IMR-90 (cell line): ENCODE results near the gene ADPRS. TPM values are rescaled to one million over a fixed set of nuclear protein-coding genes. Genes with fewer than 3 reads are reported as not detected.

Source experiments
- ATAC-seq: fragments of 200-7000 bp; cut with Tn5 transposase; 2 replicates; pipeline ENCODE4 v1.9.1; 2020; ENCODE audit warnings: low read depth, mild to moderate bottlenecking, moderate library complexity
- BruUV-seq: library from RNA; stranded (reverse); fragments of 400-500 nt; replicated peaks from 2 replicates; lab custom pipeline; 2021; lab: Mats Ljungman, UMichigan
- CTCF ChIA-PET: fragments of 300-600 bp; formaldehyde crosslinking; extraction: SDS; loops from one replicate; lab custom pipeline; 2021; ENCODE audit warnings: antibody characterized with exemption; lab: Yijun Ruan, JAX
- POLR2A ChIA-PET: fragments of 300-600 bp; sonication (Branson Sonifier 250); formaldehyde crosslinking; loops from one replicate; lab custom pipeline; 2022; ENCODE audit warnings: antibody characterized with exemption; ENCODE audit not compliant: unreplicated experiment; lab: Charles Lee
- DNase-seq: peaks from one replicate; pipeline ENCODE4 v3.0.0; 2013
- H2AFZ ChIP-seq: replicated peaks from 2 replicates; pipeline ENCODE3; 2013; ENCODE audit warnings: low read length, mild to moderate bottlenecking; ENCODE audit not compliant: poor library complexity
- H2AK5ac ChIP-seq: 2 replicates; pipeline ENCODE4 v1.6.1; 2013; ENCODE audit warnings: low read depth, low read length, inconsistent platforms
- H2AK9ac ChIP-seq: replicated peaks from 2 replicates; pipeline ENCODE3; 2013; ENCODE audit warnings: mild to moderate bottlenecking, low read depth, low read length, moderate library complexity; ENCODE audit not compliant: poor library complexity
- H2BK120ac ChIP-seq: 2 replicates; pipeline ENCODE4 v1.6.1; 2013; ENCODE audit warnings: low read depth, low read length, inconsistent platforms
- H2BK15ac ChIP-seq: 3 replicates; pipeline ENCODE4 v1.6.1; 2013; ENCODE audit warnings: low read depth, low read length, inconsistent platforms
- H2BK20ac ChIP-seq: 2 replicates; pipeline ENCODE4 v1.6.1; 2013; ENCODE audit warnings: low read depth, mild to moderate bottlenecking, inconsistent platforms, low read length, moderate library complexity
- H2BK5ac ChIP-seq: 2 replicates; pipeline ENCODE4 v1.6.1; 2013; ENCODE audit warnings: mild to moderate bottlenecking, low read depth, low read length, inconsistent platforms; ENCODE audit not compliant: poor library complexity, severe bottlenecking
- H3K14ac ChIP-seq: replicated peaks from 2 replicates; pipeline ENCODE4 v1.6.1; 2013; ENCODE audit warnings: low read depth, low read length, inconsistent platforms
- H3K18ac ChIP-seq: 2 replicates; pipeline ENCODE4 v1.6.1; 2013; ENCODE audit warnings: low read depth, low read length, control low read depth
- H3K23ac ChIP-seq: 2 replicates; pipeline ENCODE4 v1.6.1; 2013; ENCODE audit warnings: low read depth, low read length, inconsistent platforms
- H3K27ac ChIP-seq: 2 replicates; pipeline ENCODE4 v1.5.1; 2013; ENCODE audit warnings: mild to moderate bottlenecking, control low read depth, low read length; ENCODE audit not compliant: insufficient read depth
- H3K27me3 ChIP-seq: 2 replicates; pipeline ENCODE4 v1.6.1; 2013; ENCODE audit warnings: low read length; ENCODE audit not compliant: control insufficient read depth, insufficient read depth
- H3K36me3 ChIP-seq: 2 replicates; pipeline ENCODE4 v1.6.1; 2013; ENCODE audit warnings: low read length, mixed read lengths; ENCODE audit not compliant: control insufficient read depth, insufficient read depth
- H3K4ac ChIP-seq: 2 replicates; pipeline ENCODE4 v1.6.1; 2013; ENCODE audit warnings: low read depth, low read length, inconsistent platforms
- H3K4me1 ChIP-seq: 2 replicates; pipeline ENCODE4 v1.6.1; 2013; ENCODE audit warnings: low read length, mixed read lengths; ENCODE audit not compliant: control insufficient read depth, insufficient read depth
- H3K4me2 ChIP-seq: 2 replicates; pipeline ENCODE4 v1.6.1; 2013; ENCODE audit warnings: low read depth, mild to moderate bottlenecking, control low read depth, low read length, moderate library complexity
- H3K4me3 ChIP-seq: 2 replicates; pipeline ENCODE4 v1.5.1; 2013; ENCODE audit warnings: low read depth, mild to moderate bottlenecking, control low read depth, low read length, moderate library complexity; ENCODE audit not compliant: insufficient read depth
- H3K56ac ChIP-seq: 2 replicates; pipeline ENCODE4 v1.6.1; 2013; ENCODE audit warnings: low read length, inconsistent platforms; ENCODE audit not compliant: insufficient read depth; ENCODE audit errors: extremely low read depth
- H3K79me1 ChIP-seq, 2 experiments: 2 replicates each; pipeline ENCODE4 v1.6.1; 2013; ENCODE audit warnings: low read length in 2 of 2, inconsistent platforms in 1 of 2, low read depth in 1 of 2
- H3K9ac ChIP-seq: 2 replicates; pipeline ENCODE4 v1.6.1; 2013; ENCODE audit warnings: low read depth, low read length, control low read depth
- H3K9me1 ChIP-seq: 2 replicates; pipeline ENCODE4 v1.6.1; 2013; ENCODE audit warnings: low read length, inconsistent platforms; ENCODE audit not compliant: insufficient read depth
- H3K9me3 ChIP-seq: 2 replicates; pipeline ENCODE4 v1.6.1; 2013; ENCODE audit warnings: low read length; ENCODE audit not compliant: control insufficient read depth, insufficient read depth
- H4K20me1 ChIP-seq: 2 replicates; pipeline ENCODE4 v1.6.1; 2013; ENCODE audit warnings: low read length, inconsistent platforms; ENCODE audit not compliant: insufficient read depth
- H4K5ac ChIP-seq: 2 replicates; pipeline ENCODE4 v1.6.1; 2013; ENCODE audit warnings: mild to moderate bottlenecking, low read depth, low read length, control low read depth
- H4K8ac ChIP-seq, 2 experiments: 2 replicates each; pipeline ENCODE4 v1.6.1; 2013; ENCODE audit warnings: low read depth in 2 of 2, low read length in 2 of 2, control low read depth in 1 of 2, inconsistent platforms in 1 of 2
- H4K91ac ChIP-seq: 2 replicates; pipeline ENCODE4 v1.6.1; 2013; ENCODE audit warnings: low read depth, low read length, inconsistent platforms; ENCODE audit not compliant: insufficient read depth
- CHD1 ChIP-seq: IDR thresholded peaks from 2 replicates; pipeline ENCODE4 v1.6.1; 2012; ENCODE audit warnings: low read depth, low read length, improper control_type of control experiment
- MAZ ChIP-seq: IDR thresholded peaks from 2 replicates; pipeline ENCODE4 v1.6.1; 2012; ENCODE audit warnings: low read depth, mild to moderate bottlenecking, low read length, improper control_type of control experiment, moderate library complexity, borderline replicate concordance
- WGBS, 2 experiments: methylation state at CpG; one replicate each; pipeline versions ENCODE4 v1.1.5 to v1.1.7; 2013; ENCODE audit warnings: missing lambda C conversion rate in 2 of 2; ENCODE audit not compliant: insufficient read length in 1 of 2; ENCODE audit errors: extremely low coverage in 2 of 2; 5-methylcytosine and 5-hydroxymethylcytosine counted together
- dilution Hi-C: fragments of 300-500 bp; cut with HindIII; formaldehyde crosslinking; loops from one replicate; pipeline ENCODE4 v1.14.3; 2018; ENCODE audit warnings: low sequenced_read_pairs; ENCODE audit not compliant: unreplicated experiment
- in situ Hi-C: fragments of 300-500 bp; cut with MboI; formaldehyde crosslinking; loops from 3 replicates; pipeline ENCODE4 v1.14.3; 2019; ENCODE audit warnings: low sequenced_read_pairs, inconsistent platforms, mixed read lengths
- intact Hi-C: fragments of 100-400 bp; cut with micrococcal nuclease; formaldehyde crosslinking; loops from 2 replicates; pipeline ENCODE4 v1.10.0; 2022
- polyA plus RNA-seq, 3 experiments: library from polyadenylated mRNA; depleted of rRNA; stranded (reverse); fragments of >200 nt; gene quantifications; 2 replicates each; pipeline ENCODE4 v1.2.3, GENCODE V29; 2012; ENCODE audit warnings: low replicate concordance in 1 of 3
- total RNA-seq: library from RNA; depleted of rRNA; stranded (reverse); fragments of >200 nt; gene quantifications from 2 replicates; pipeline ENCODE4 v1.2.3, GENCODE V29; 2012

Gene ADPRS
- total and polyA plus RNA-seq, 2 of the 4 experiments (the other 2 are of a cell fraction) = 31.0 to 37.2 TPM

GRCh38 chr1:36109041-36109679, 20.5 kb downstream of the ADPRS start:
- no peaks in the 10 kb centered on the region for H3K36me3 ChIP-seq
- H2AK5ac ChIP-seq = peak overlapping the region; percentile 73; the same call in 1 of the 2 replicates
- peak overlapping the region; percentile 73 for H2AK9ac ChIP-seq
- peak; percentile 85 for TF ChIP-seq MAZ
- TF ChIP-seq CHD1 = no peak
- peak overlapping the region; percentile 89 for H4K91ac ChIP-seq
- ChIA-PET CTCF (no interaction called here), POLR2A (no interaction called here)
- H3K23ac ChIP-seq = peak overlapping the region; percentile 80; the same call in 1 of the 2 replicates
- no peaks in the 10 kb centered on the region for H3K27me3 ChIP-seq
- peak overlapping the region in 1 of 2 experiments; percentile 86; a peak in 2 of 4 replicates for H4K8ac ChIP-seq
- H3K4me1 ChIP-seq = peaks cover 2% of the 10 kb centered on the region
- 56% methylated on average over 3 of the region's 11 CpGs; no CpG with 5 or more reads in 1 of the 2 experiments for WGBS, 2 experiments
- dilution Hi-C loops (no loop called here), intact Hi-C loops (loop anchor here (10.0 kb wide), 1 partner anchor 106 kb away; no protein-coding TSS in a partner anchor), in situ Hi-C loops (loop anchor here (5.0 to 25.0 kb wide), 2 partner anchors 178 to 303 kb away; no protein-coding TSS in a partner anchor)
- H3K4ac ChIP-seq = peak overlapping the region; percentile 92
- H3K4me2 ChIP-seq = no peak overlapping the region
- H2BK120ac ChIP-seq = peak overlapping the region; percentile 96
- H3K4me3 ChIP-seq = no peak overlapping the region
- peak overlapping the region; percentile 81 for H3K14ac ChIP-seq
- no peaks in the 10 kb centered on the region for H3K79me1 ChIP-seq
- BruUV-seq = no TSS peak
- peak overlapping the region; percentile 95; the same call in 1 of the 3 replicates for H2BK15ac ChIP-seq
- peak overlapping the region; percentile 30; the same call in 1 of the 2 replicates for H3K56ac ChIP-seq
- peaks cover 10% of the 10 kb centered on the region for H3K9me1 ChIP-seq
- peak overlapping the region; percentile 87 for H2AFZ ChIP-seq
- no peak overlapping the region for H3K18ac ChIP-seq
- H3K9me3 ChIP-seq = no peaks in the 10 kb centered on the region
- no peak overlapping the region for H3K9ac ChIP-seq
- DNase-seq (peak; percentile 78), ATAC-seq (peak; percentile 79)
- H3K27ac ChIP-seq = no peak overlapping the region
- H2BK20ac ChIP-seq = peak overlapping the region; percentile 90
- H4K5ac ChIP-seq = no peak overlapping the region
- no peak overlapping the region for H2BK5ac ChIP-seq
- no peaks in the 10 kb centered on the region for H4K20me1 ChIP-seq
